BLaER1 treated with 17β-estradiol and CSF1 and Interleukin-3, amounts not matched to agents 10 nM and 100 nM (cell line): Measurements from ENCODE around the gene G6PC1.
"Not testable (repeated sequence)": the region's sequence is repeated elsewhere in the genome, so short reads cannot be mapped to it uniquely, and the experiment has no call there.

ENCODE experiments used
- H3K27ac ChIP-seq, 11 experiments: shearing (Covaris generic); formaldehyde crosslinking; 2 replicates each; pipeline ENCODE4 v1.8.1; 2022
- H3K27me3 ChIP-seq, 11 experiments: shearing (Covaris generic); formaldehyde crosslinking; 2 replicates each; pipeline ENCODE4 v1.8.1; 2022
- H3K36me3 ChIP-seq, 11 experiments: shearing (Covaris generic); formaldehyde crosslinking; 2 replicates each; pipeline ENCODE4 v1.8.1; 2022
- H3K4me1 ChIP-seq, 10 experiments: shearing (Covaris generic); formaldehyde crosslinking; 2 replicates each; pipeline ENCODE4 v1.8.1; 2022
- H3K4me2 ChIP-seq, 11 experiments: shearing (Covaris generic); formaldehyde crosslinking; 2 replicates each; pipeline ENCODE4 v1.8.1; 2022
- H3K4me3 ChIP-seq, 10 experiments: shearing (Covaris generic); formaldehyde crosslinking; 2 replicates each; pipeline ENCODE4 v1.8.1; 2022
- H3K9ac ChIP-seq, 11 experiments: shearing (Covaris generic); formaldehyde crosslinking; 2 replicates each; pipeline ENCODE4 v1.8.1; 2022
- H3K9me3 ChIP-seq, 11 experiments: shearing (Covaris generic); formaldehyde crosslinking; replicated peaks in 1 of 11; 2 replicates each; pipeline ENCODE4 v1.8.1; 2022
- H4K20me1 ChIP-seq, 11 experiments: shearing (Covaris generic); formaldehyde crosslinking; 2 replicates each; pipeline ENCODE4 v1.8.1; 2022
- Cebpa-rat ChIP-seq, 11 experiments: shearing (Covaris generic); IDR thresholded peaks; 2 replicates each; pipeline ENCODE4 v1.8.1; 2022

Gene G6PC1

DNA sequence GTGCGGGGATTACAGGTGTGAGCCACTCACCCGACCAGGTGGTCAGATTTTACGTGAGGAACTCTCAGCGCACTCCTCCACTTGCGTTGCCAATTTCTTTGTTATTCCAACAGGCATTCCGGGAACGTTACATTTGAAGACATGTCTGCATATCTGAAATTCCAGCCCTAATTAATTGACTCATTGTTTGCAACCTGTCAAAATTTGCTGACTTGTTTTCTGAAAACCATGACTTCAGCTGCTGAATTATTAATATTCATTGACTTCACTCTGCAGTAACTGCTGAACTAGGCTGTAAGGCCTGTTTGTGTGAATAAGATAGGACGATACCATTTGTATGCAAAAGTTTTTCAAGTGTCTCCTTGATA is 16.6 kb downstream of the G6PC1 start:
- Histone ChIP-seq H4K20me1 (no peaks in the 10 kb centered on the region), H3K27me3 (no peaks in the 10 kb centered on the region), H3K27ac (no peak overlapping the region), H3K36me3 (no peaks in the 10 kb centered on the region), H3K9ac (no peak overlapping the region), H3K4me3 (no peak overlapping the region), H3K9me3 (0 out of 22 replicates have a peak, but pooled peaks cover 0 to 5% (median 0%) of the 10 kb centered on the region in 11 experiments), H3K4me1 (peaks cover 0 to 9% (median 5%) of the 10 kb centered on the region in 10 experiments; a peak in 4 of 20 replicates), H3K4me2 (no peak overlapping the region)
- TF ChIP-seq Cebpa-rat (IDR thresholded peaks at IDR 0.05): no peak

DNA sequence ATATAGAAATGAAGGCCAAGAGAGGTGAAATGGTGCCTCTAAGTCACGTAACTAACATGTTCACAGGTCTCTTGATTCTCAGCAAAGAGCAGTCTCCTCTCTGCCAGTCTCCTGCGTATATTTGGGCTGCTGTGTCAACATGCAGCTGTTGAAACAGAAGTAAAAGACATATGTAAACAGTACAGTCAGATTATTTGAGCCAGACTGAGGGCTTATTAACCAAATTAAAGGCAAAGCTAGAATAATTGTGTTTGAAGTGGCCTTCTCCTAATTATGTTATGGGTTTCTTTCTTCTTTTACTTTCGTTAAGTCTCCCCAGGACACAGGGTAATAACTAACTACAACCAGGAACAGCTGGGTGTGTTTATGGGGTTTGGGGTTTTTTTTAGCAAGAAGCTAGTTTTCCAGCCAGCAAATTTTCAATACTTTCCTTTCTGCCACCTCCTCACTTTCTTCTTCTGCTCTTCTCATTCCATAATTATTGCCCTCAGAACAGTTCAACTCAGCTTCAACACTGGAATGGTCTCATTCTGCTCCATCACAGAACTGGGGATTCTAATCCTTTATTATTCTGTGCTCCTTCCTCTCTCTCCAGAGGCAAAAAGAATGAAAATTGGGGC is 18.4 kb downstream of the G6PC1 start:
- TF ChIP-seq Cebpa-rat (IDR thresholded peaks at IDR 0.05): no peak
- Histone ChIP-seq H3K36me3 (no peaks in the 10 kb centered on the region), H3K4me2 (no peak overlapping the region), H3K27me3 (no peaks in the 10 kb centered on the region), H3K9me3 (0 out of 22 replicates have a peak, but pooled peaks cover 0 to 5% (median 0%) of the 10 kb centered on the region in 11 experiments), H4K20me1 (no peaks in the 10 kb centered on the region), H3K27ac (no peak overlapping the region), H3K9ac (no peak overlapping the region), H3K4me1 (peaks cover 0 to 23% (median 14%) of the 10 kb centered on the region in 10 experiments; a peak in 16 of 20 replicates), H3K4me3 (no peak overlapping the region)

DNA sequence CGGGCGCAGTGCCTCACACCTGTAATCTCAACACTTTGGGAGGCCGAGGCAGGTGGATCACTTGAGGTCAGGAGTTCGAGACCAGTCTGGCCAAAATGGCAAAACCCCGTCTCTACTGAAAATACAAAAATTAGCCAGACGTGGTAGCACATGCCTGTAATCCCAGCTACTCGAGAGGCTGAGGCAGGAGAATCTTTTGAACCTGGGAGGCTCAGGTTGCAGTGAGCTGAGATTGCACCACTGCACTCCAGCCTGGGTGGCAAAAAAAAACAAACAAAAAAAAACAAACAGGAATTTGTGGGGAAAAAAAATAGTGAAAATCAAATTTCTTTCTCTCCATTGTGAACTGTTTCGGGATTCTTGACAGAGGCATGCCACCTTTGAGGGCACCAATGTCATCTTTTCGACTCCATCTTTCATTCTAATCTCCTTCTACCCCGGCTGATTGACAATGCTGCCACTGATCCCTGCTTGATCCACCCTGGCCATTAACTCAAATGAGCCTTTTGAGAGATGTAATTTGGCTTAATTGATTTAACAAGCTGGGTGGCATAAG is 19.0 kb downstream of the G6PC1 start:
- H3K27me3 ChIP-seq, H3K9me3 ChIP-seq, H3K9ac ChIP-seq, H3K4me2 ChIP-seq, H3K27ac ChIP-seq, H3K36me3 ChIP-seq, H4K20me1 ChIP-seq, H3K4me3 ChIP-seq: not testable (repeated sequence)
- peaks cover under 1 to 23% (median 18%) of the 10 kb centered on the region in 10 experiments; a peak in 19 of 20 replicates for H3K4me1 ChIP-seq

DNA sequence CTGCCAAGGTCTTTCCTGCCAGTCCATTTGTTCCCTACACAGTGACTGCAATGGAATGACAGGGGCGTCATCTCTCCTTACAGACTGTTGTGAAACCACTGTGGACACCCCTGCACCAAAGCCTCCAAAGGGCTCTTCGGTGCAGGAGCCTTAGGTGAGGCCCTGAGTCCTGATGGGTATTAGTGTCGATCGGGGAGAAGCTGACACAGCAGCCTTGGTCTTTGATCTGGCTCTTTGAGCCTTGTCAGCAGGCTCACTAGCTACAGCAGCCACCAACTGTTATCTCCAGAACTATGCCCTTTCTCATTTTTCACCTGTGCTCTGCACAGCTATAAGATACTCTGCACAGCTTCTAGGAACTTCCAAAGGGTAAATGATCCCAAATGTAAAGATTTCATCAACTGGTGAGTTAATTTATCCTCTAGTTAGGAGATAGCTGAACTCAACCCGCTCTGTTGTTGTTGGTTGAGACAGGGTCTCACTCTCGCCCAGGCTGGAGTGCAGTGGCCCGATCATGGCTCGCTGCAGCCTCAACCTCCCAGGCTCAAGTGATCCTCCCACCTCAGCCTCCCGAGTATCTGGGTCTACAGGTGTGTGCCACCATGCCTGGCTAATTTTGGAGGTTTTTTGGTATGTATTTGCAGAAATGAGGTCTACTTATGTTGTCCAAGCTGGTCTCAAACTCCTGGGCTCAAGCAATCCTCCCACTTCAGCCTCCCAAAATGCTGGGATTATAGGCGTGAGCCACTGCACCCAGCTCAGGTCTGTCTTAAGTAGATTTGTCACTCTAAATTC is 19.7 kb downstream of the G6PC1 start:
- 0 out of 22 replicates have a peak, but pooled peaks cover 0 to 5% (median 0%) of the 10 kb centered on the region in 11 experiments for H3K9me3 ChIP-seq
- H3K4me3 ChIP-seq: no peak overlapping the region
- H3K27ac ChIP-seq: no peak overlapping the region
- no peaks in the 10 kb centered on the region for H4K20me1 ChIP-seq
- H3K4me2 ChIP-seq: 0 out of 22 replicates have a peak overlapping the region, but pooled peaks of 4 of the 11 experiments have one; percentile 0 to 11 (median 10)
- H3K9ac ChIP-seq: no peak overlapping the region
- H3K27me3 ChIP-seq: no peaks in the 10 kb centered on the region
- TF ChIP-seq Cebpa-rat (IDR thresholded peaks at IDR 0.05): no peak
- no peaks in the 10 kb centered on the region for H3K36me3 ChIP-seq
- peaks cover 8 to 29% (median 25%) of the 10 kb centered on the region in 10 experiments for H3K4me1 ChIP-seq

DNA sequence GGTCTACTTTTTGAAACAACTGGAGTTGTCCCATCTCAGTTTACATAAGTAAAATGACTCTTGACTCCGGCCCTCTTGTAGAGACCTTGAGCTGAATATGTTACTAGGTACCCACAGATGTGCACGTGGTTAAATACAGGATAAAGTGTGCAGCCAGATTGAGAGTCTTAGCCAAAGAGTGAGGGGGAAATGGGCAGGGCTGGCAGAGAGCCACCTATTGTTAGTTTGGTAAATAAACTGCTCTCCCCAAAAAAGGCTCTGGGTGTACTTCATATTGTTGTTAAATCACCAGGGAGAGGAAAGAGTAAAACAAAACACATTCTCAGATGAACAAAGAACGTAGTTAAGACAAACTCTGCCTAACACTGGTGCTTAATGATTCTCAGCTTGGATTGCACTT is 20.3 kb downstream of the G6PC1 start:
- H4K20me1 ChIP-seq: no peaks in the 10 kb centered on the region
- no peaks in the 10 kb centered on the region for H3K36me3 ChIP-seq
- H3K4me1 ChIP-seq: peaks cover 10 to 30% (median 26%) of the 10 kb centered on the region in 10 experiments
- H3K4me2 ChIP-seq: peak overlapping the region in 4 of 11 experiments; percentile 0 to 11 (median 10); a peak in 2 of 22 replicates
- H3K9me3 ChIP-seq: 0 out of 22 replicates have a peak, but pooled peaks cover 0 to 5% (median 0%) of the 10 kb centered on the region in 11 experiments
- no peak overlapping the region for H3K4me3 ChIP-seq
- no peaks in the 10 kb centered on the region for H3K27me3 ChIP-seq
- no peak for TF ChIP-seq Cebpa-rat (IDR thresholded peaks at IDR 0.05)
- no peak overlapping the region for H3K9ac ChIP-seq
- H3K27ac ChIP-seq: no peak overlapping the region

DNA sequence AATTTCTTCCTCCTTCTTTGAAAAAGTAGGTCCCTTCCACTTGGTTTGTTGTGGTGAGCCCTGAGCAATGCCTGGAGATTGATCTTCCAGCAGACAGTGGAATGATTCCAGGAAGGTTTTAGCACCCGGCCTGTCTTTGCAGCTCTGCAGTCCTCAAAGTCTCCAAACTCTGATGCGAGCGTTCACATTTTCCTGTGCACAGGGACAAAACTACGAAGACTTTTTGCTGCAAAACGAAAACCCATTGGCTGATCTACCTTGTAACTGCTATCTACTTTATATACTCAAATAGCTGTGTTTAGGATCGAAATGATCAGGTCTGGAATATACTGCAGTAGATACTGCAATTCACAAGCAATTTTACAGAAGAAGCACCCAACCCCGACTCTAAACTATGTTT is 21.7 kb downstream of the G6PC1 start:
- Histone ChIP-seq H4K20me1 (no peaks in the 10 kb centered on the region), H3K4me1 (peaks cover 14 to 37% (median 27%) of the 10 kb centered on the region in 10 experiments), H3K27me3 (no peaks in the 10 kb centered on the region), H3K9me3 (no peaks in the 10 kb centered on the region), H3K4me2 (no peak overlapping the region), H3K4me3 (no peak overlapping the region), H3K27ac (no peak overlapping the region), H3K36me3 (no peaks in the 10 kb centered on the region), H3K9ac (no peak overlapping the region)
- no peak for TF ChIP-seq Cebpa-rat (IDR thresholded peaks at IDR 0.05)

DNA sequence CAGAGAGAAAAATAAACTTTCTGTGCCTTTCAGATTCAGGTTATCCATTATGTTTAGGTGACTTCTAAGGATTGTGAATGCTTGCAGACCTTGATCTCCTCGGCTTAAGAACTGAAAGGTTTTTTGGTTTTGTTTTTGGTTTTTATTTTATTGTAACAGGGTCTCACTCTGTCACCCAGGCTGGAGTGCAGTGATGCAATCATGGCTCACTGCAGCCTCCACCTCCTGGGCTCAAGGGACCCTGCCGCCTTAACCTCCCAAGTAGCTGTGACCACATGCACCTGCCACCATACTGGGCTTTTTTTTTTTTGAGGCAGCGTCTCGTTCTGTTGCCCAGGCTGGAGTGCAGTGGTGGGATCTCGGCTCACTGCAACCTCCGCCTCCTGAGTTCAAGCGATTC is 22.9 kb downstream of the G6PC1 start:
- not testable (repeated sequence) for H3K36me3 ChIP-seq, H3K4me3 ChIP-seq, H4K20me1 ChIP-seq, H3K9me3 ChIP-seq, H3K27ac ChIP-seq, H3K27me3 ChIP-seq, H3K9ac ChIP-seq
- H3K4me1 ChIP-seq: peaks cover 26 to 49% (median 32%) of the 10 kb centered on the region in 10 experiments
- peak in 2 of 11 experiments; percentile 54 to 76; a peak in 3 of 22 replicates for TF ChIP-seq Cebpa-rat (IDR thresholded peaks at IDR 0.05)
- H3K4me2 ChIP-seq: peak overlapping the region in 9 of 11 experiments; percentile 8 to 62 (median 35); a peak in 15 of 22 replicates

DNA sequence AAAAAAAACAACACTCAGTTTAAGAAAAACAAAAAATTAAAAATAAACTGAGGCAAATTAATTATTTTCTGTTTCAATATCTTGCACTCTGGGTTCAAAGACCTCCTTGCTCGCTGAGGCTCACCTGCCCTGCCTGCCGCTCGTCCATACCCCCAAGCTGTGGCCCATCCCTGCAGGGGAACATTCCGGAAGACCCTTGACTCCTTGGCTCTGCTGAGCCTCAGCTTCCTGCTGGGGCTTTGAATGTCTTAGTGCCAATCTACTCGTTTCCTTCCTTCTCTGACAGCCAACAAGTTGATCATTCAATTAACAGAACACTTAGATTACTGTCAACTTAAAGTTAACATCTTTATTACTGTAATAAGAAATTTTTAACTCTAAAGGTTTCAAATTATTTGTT is 24.3 kb downstream of the G6PC1 start:
- TF ChIP-seq Cebpa-rat (IDR thresholded peaks at IDR 0.05): no peak
- H3K9ac ChIP-seq: no peak overlapping the region
- no peaks in the 10 kb centered on the region for H3K27me3 ChIP-seq
- peak overlapping the region in 1 of 11 experiments; percentile 36; a peak in 1 of 22 replicates for H3K27ac ChIP-seq
- H3K4me1 ChIP-seq: peaks cover 33 to 63% (median 39%) of the 10 kb centered on the region in 10 experiments
- peak overlapping the region; percentile 18 to 59 (median 44); a peak in 15 of 22 replicates for H3K4me2 ChIP-seq
- H3K4me3 ChIP-seq: no peak overlapping the region
- no peaks in the 10 kb centered on the region for H3K9me3 ChIP-seq
- no peaks in the 10 kb centered on the region for H4K20me1 ChIP-seq
- H3K36me3 ChIP-seq: no peaks in the 10 kb centered on the region
